B cell (primary cell): ENCODE results near the gene CDC42BPA. TPM values are rescaled to one million over a fixed set of nuclear protein-coding genes. Genes with fewer than 3 reads are reported as not detected.

Source experiments
- ATAC-seq: fragments of 200-7000 bp; cut with Tn5 transposase; one replicate; pipeline ENCODE4 v1.10.0; 2021; ENCODE audit warnings: low read depth, mild to moderate bottlenecking, moderate number of reproducible peaks, moderate library complexity
- CTCF ChIA-PET: fragments of 350-600 bp; sonication (Branson Sonifier 250); formaldehyde crosslinking; loops from one replicate; lab custom pipeline; 2021; ENCODE audit warnings: antibody characterized with exemption, inconsistent platforms; lab: Charles Lee
- POLR2A ChIA-PET: fragments of 350-600 bp; sonication (Branson Sonifier 250); formaldehyde crosslinking; loops from one replicate; lab custom pipeline; 2021; ENCODE audit warnings: antibody characterized with exemption; lab: Charles Lee
- DNase-seq: peaks from one replicate; pipeline ENCODE4 v3.0.0; 2013
- H2AFZ ChIP-seq: 2 replicates; pipeline ENCODE4 v1.6.1; 2012; ENCODE audit warnings: mild to moderate bottlenecking, low read depth, low read length; ENCODE audit not compliant: insufficient read depth, poor library complexity, severe bottlenecking
- H3K27ac ChIP-seq, 2 donors: 1 replicate in 1 of 2; 2 replicates in 1 of 2; pipeline ENCODE4 v1.5.1; 2012 to 2013; ENCODE audit warnings: low read length in 2 of 2, mild to moderate bottlenecking in 2 of 2, moderate library complexity in 1 of 2
- H3K27me3 ChIP-seq, 4 experiments: fragments of 200-600 bp in 1 of 4; sonication (generic) in 1 of 4; replicated peaks in 1 of 4; 1 replicate in 2 of 4; 2 replicates in 2 of 4; pipeline versions ENCODE4 v1.6.1 to v1.7.0; 2013 to 2016; ENCODE audit warnings: low read length in 3 of 4, mild to moderate bottlenecking in 2 of 4, mixed read lengths in 1 of 4, moderate library complexity in 1 of 4; ENCODE audit not compliant: insufficient read depth in 4 of 4, control insufficient read depth in 3 of 4; ENCODE audit errors: control extremely low read depth in 1 of 4
- H3K36me3 ChIP-seq, 2 experiments: replicated peaks in 1 of 2; 1 replicate in 1 of 2; 2 replicates in 1 of 2; pipeline versions ENCODE4 v1.6.1 to v1.7.1; 2013; ENCODE audit warnings: low read length in 1 of 2; ENCODE audit not compliant: insufficient read depth in 2 of 2, control insufficient read depth in 1 of 2; ENCODE audit errors: control extremely low read depth in 1 of 2, extremely low read depth in 1 of 2
- H3K4me1 ChIP-seq, 2 donors: fragments of 200-600 bp in 1 of 2; sonication (generic) in 1 of 2; 1 replicate in 1 of 2; 2 replicates in 1 of 2; pipeline versions ENCODE4 v1.5.1 to v1.6.1; 2013 to 2017; ENCODE audit warnings: low read length in 2 of 2; ENCODE audit not compliant: control insufficient read depth in 2 of 2, insufficient read depth in 2 of 2
- H3K4me2 ChIP-seq: replicated peaks from 2 replicates; pipeline ENCODE3; 2012; ENCODE audit warnings: mild to moderate bottlenecking, low read depth, low read length; ENCODE audit not compliant: poor library complexity, severe bottlenecking
- H3K4me3 ChIP-seq, 5 experiments: fragments of 200-600 bp in 1 of 5; sonication (generic) in 1 of 5; 1 replicate in 3 of 5; 2 replicates in 2 of 5; pipeline versions ENCODE4 v1.5.1 to v1.7.0; 2011 to 2016; ENCODE audit warnings: low read length in 4 of 5, mild to moderate bottlenecking in 4 of 5, low read depth in 2 of 5, control low read depth in 1 of 5, moderate library complexity in 1 of 5; ENCODE audit not compliant: insufficient read depth in 1 of 5; ENCODE audit errors: control extremely low read depth in 1 of 5, extremely low read depth in 1 of 5
- H3K79me2 ChIP-seq: fragments of 200-600 bp; sonication (generic); one replicate; pipeline ENCODE4 v1.6.0; 2016; ENCODE audit warnings: low read length; ENCODE audit not compliant: control insufficient read depth, insufficient read depth
- H3K9ac ChIP-seq: fragments of 200-600 bp; sonication (generic); 2 replicates; pipeline ENCODE4 v1.6.1; 2017; ENCODE audit warnings: mild to moderate bottlenecking, low read length, moderate library complexity
- H3K9me3 ChIP-seq, 3 donors: one replicate each; pipeline versions ENCODE4 v1.6.1 to v1.7.1; 2013; ENCODE audit warnings: low read length in 2 of 3; ENCODE audit not compliant: control insufficient read depth in 2 of 3, insufficient read depth in 1 of 3; ENCODE audit errors: control extremely low read depth in 1 of 3
- H4K20me1 ChIP-seq: 2 replicates; pipeline ENCODE4 v1.6.0; 2012; ENCODE audit warnings: mild to moderate bottlenecking, low read length; ENCODE audit not compliant: insufficient read depth, control insufficient read depth, poor library complexity, severe bottlenecking
- H3K27ac Mint-ChIP-seq: one replicate; pipeline ENCODE4 v1.8.0; 2021; ENCODE audit warnings: mixed read lengths
- H3K27me3 Mint-ChIP-seq: one replicate; pipeline ENCODE4 v1.8.0; 2021; ENCODE audit warnings: mixed read lengths
- H3K4me1 Mint-ChIP-seq: one replicate; pipeline ENCODE4 v1.8.0; 2021; ENCODE audit warnings: mixed read lengths
- H3K4me3 Mint-ChIP-seq: one replicate; pipeline ENCODE4 v1.8.0; 2021; ENCODE audit warnings: mixed read lengths
- H3K9me3 Mint-ChIP-seq: one replicate; pipeline ENCODE4 v1.8.0; 2022; ENCODE audit warnings: mixed read lengths; ENCODE audit not compliant: insufficient read depth
- CTCF ChIP-seq: fragments of 200-600 bp; IDR thresholded peaks from one replicate; pipeline ENCODE4 v1.8.0; 2022; ENCODE audit warnings: antibody characterized with exemption, mild to moderate bottlenecking
- EZH2 ChIP-seq: IDR thresholded peaks from 2 replicates; pipeline ENCODE4 v1.6.1; 2012; ENCODE audit warnings: borderline replicate concordance, low read depth, mild to moderate bottlenecking, moderate library complexity, low read length; ENCODE audit not compliant: insufficient read depth, poor library complexity, severe bottlenecking
- WGBS: methylation state at CpG from one replicate; pipeline ENCODE4 v1.1.5; 2013; ENCODE audit warnings: missing lambda C conversion rate; ENCODE audit not compliant: insufficient coverage; 5-methylcytosine and 5-hydroxymethylcytosine counted together
- intact Hi-C: fragments of 100-400 bp; cut with micrococcal nuclease; formaldehyde crosslinking; loops from one replicate; pipeline ENCODE4 v1.10.0; 2022
- polyA plus RNA-seq: library from polyadenylated mRNA; depleted of rRNA; stranded (reverse); fragments of >200 nt; gene quantifications from 2 replicates; pipeline ENCODE4 v1.2.3, GENCODE V29; 2012
- total RNA-seq, 2 donors: library from RNA; stranded (reverse); fragments of 120-200 nt in 1 of 2; gene quantifications; 1 replicate in 1 of 2; 2 replicates in 1 of 2; pipeline versions ENCODE4 v1.2.3 to v1.2.4, GENCODE V29; 2013 to 2022

Gene CDC42BPA
- total and polyA plus RNA-seq, 2 donors (not counting 1 experiment from before 2014, with no cell fraction given): 0.04 to 0.69 TPM

GRCh38 chr1:226950316-226950715, 368.0 kb downstream of the CDC42BPA start:
- H3K4me3 ChIP-seq: no peak overlapping the region
- peaks cover 0 to 7% of the 10 kb centered on the region in 2 experiments for H3K36me3 ChIP-seq
- peaks cover 0 to 9% (median 7%) of the 10 kb centered on the region in 3 donors for H3K9me3 ChIP-seq
- H3K27me3 ChIP-seq: no peaks in the 10 kb centered on the region
- H3K9me3 Mint-ChIP-seq: no peaks in the 10 kb centered on the region
- H3K4me3 Mint-ChIP-seq: no peak overlapping the region
- H3K4me1 Mint-ChIP-seq: peaks cover 47% of the 10 kb centered on the region
- no peak overlapping the region for H3K4me2 ChIP-seq
- ATAC-seq: no peak
- H3K79me2 ChIP-seq: peaks cover 98% of the 10 kb centered on the region
- ChIA-PET POLR2A (interaction anchor here (2.0 kb wide), 1 partner anchor 11 kb away, joined by 5 read pairs; the partner anchor contains the start of gene COQ8A), CTCF (no interaction called here)
- no peak overlapping the region for H2AFZ ChIP-seq
- TF ChIP-seq CTCF (no peak), EZH2 (no peak)
- H3K27ac Mint-ChIP-seq: no peak overlapping the region
- intact Hi-C loops: no loop called here
- DNase-seq: no peak
- H4K20me1 ChIP-seq: peaks cover 99% of the 10 kb centered on the region
- H3K9ac ChIP-seq: no peak overlapping the region
- no peaks in the 10 kb centered on the region for H3K4me1 ChIP-seq
- H3K27me3 Mint-ChIP-seq: no peaks in the 10 kb centered on the region
- WGBS: no CpG with 5 or more reads among the region's 1 CpG
- no peak overlapping the region for H3K27ac ChIP-seq

GRCh38 chr1:226949401-226949800, 368.9 kb downstream of the CDC42BPA start:
- peaks cover 49% of the 10 kb centered on the region for H3K4me1 Mint-ChIP-seq
- ATAC-seq: no peak
- H3K27ac Mint-ChIP-seq: no peak overlapping the region
- DNase-seq: no peak
- H3K9ac ChIP-seq: no peak overlapping the region
- peaks cover 0 to 7% of the 10 kb centered on the region in 2 experiments for H3K36me3 ChIP-seq
- no peak overlapping the region for H3K4me3 ChIP-seq
- H3K27me3 Mint-ChIP-seq: no peaks in the 10 kb centered on the region
- ChIA-PET CTCF (no interaction called here), POLR2A (interaction anchor here (2.0 kb wide), 1 partner anchor 10 kb away, joined by 5 read pairs; the partner anchor contains the start of gene COQ8A)
- H2AFZ ChIP-seq: no peak overlapping the region
- no peak overlapping the region for H3K4me2 ChIP-seq
- intact Hi-C loops: no loop called here
- no peaks in the 10 kb centered on the region for H3K4me1 ChIP-seq
- no peaks in the 10 kb centered on the region for H3K27me3 ChIP-seq
- H3K9me3 Mint-ChIP-seq: no peaks in the 10 kb centered on the region
- WGBS: 100% methylated on average over 1 of the region's 3 CpGs
- peaks cover 98% of the 10 kb centered on the region for H3K79me2 ChIP-seq
- H3K9me3 ChIP-seq: peaks cover 0 to 7% (median 4%) of the 10 kb centered on the region in 3 donors
- H3K27ac ChIP-seq: no peak overlapping the region
- H3K4me3 Mint-ChIP-seq: no peak overlapping the region
- no peak for TF ChIP-seq EZH2
- no peak for TF ChIP-seq CTCF
- H4K20me1 ChIP-seq: peaks cover 99% of the 10 kb centered on the region
